Ovary (tissue), 10 donors: ENCODE results near the gene ACE. TPM values are rescaled to one million over a fixed set of nuclear protein-coding genes. Genes with fewer than 3 reads are reported as not detected.

Source experiments
- DNase-seq, 5 donors: peaks; one replicate each; pipeline ENCODE4 v3.0.0-alpha.2; 2019 to 2020
- H3K27ac ChIP-seq, 2 donors: fragments of 200-600 bp; one replicate each; pipeline versions ENCODE4 v1.5.1 to v1.8.0; 2019 to 2022
- H3K27me3 ChIP-seq: fragments of 200-600 bp; one replicate; pipeline ENCODE4 v1.8.0; 2022
- H3K36me3 ChIP-seq: fragments of 200-600 bp; sonication (generic); one replicate; pipeline ENCODE4 v1.5.1; 2019
- H3K4me1 ChIP-seq: one replicate; pipeline ENCODE4 v1.8.1; 2013; ENCODE audit warnings: mild to moderate bottlenecking, moderate library complexity; ENCODE audit not compliant: insufficient read depth
- H3K4me3 ChIP-seq: fragments of 200-600 bp; sonication (generic); one replicate; pipeline ENCODE4 v1.5.1; 2017
- H3K9me3 ChIP-seq, 2 donors: fragments of 200-600 bp in 1 of 2; sonication (generic) in 1 of 2; one replicate each; pipeline versions ENCODE4 v1.5.1 to v1.8.1; 2013 to 2019; ENCODE audit warnings: mild to moderate bottlenecking in 1 of 2, moderate library complexity in 1 of 2
- EP300 ChIP-seq: sonication (generic); formaldehyde crosslinking; IDR thresholded peaks from one replicate; pipeline ENCODE4 v1.6.1; 2017; ENCODE audit warnings: antibody characterized with exemption
- POLR2A ChIP-seq: fragments of 450-650 bp; IDR thresholded peaks from one replicate; pipeline ENCODE4 v1.6.1; 2017; ENCODE audit warnings: antibody characterized with exemption, mild to moderate bottlenecking, moderate library complexity
- WGBS, 3 donors: extraction: QIAGEN DNeasy Blood & Tissue Kit in 1 of 3; methylation state at CpG; one replicate each; pipeline versions ENCODE4 v1.1.5 to v1.1.7; 2013 to 2017; 5-methylcytosine and 5-hydroxymethylcytosine counted together
- intact Hi-C, 4 donors: fragments of 100-400 bp; cut with DNase I; formaldehyde crosslinking; loops; one replicate each; pipeline versions ENCODE4 v1.11.0 to v1.15.1; 2022 to 2023
- long read RNA-seq, 3 donors: library from polyadenylated mRNA in 2 of 3; unstranded in 2 of 3; transcript quantifications; one replicate each; pipeline ENCODE4 v2.0.0 and lab custom pipeline, GENCODE V29; 2021 to 2026
- polyA plus RNA-seq, 2 donors: library from polyadenylated mRNA; stranded (reverse); fragments of 200-250 nt in 1 of 2; fragments of 350-450 nt in 1 of 2; fragmentation: Illumina TruSeq in 1 of 2; extraction: RNeasy Lipid Tissue Mini Kit (QIAGEN cat#74804) in 1 of 2; gene quantifications; one replicate each; pipeline ENCODE4 v1.2.3, GENCODE V29; 2013 to 2014
- total RNA-seq, 7 donors: library from RNA; depleted of rRNA in 2 of 7; stranded (reverse); fragments of >200 nt in 2 of 7; fragmentation: NEBNext Ultra II Directional in 3 of 7; extraction: Animal tissue kit (Norgen Biotek cat#: 25700) in 3 of 7; gene quantifications; one replicate each; pipeline versions ENCODE4 v1.1.0 to v1.2.4, GENCODE V29; 2016 to 2023
- TF ChIP-seq, protein P1 (sequence below), 3 donors: fragments of 450-650 bp in 2 of 3; fragments of 200-600 bp in 1 of 3; IDR thresholded peaks; one replicate each; pipeline versions ENCODE4 v1.5.1 to v1.8.0; 2016 to 2022; ENCODE audit warnings: antibody characterized with exemption in 3 of 3, mild to moderate bottlenecking in 1 of 3
- donor health status: DM: no; HTN: no; CAD: no; lungs with moderate emphysema.
- donor health status: DM: no; HTN: no; CAD: no.
- donor health status: Bipolar disorder and iron deficiency.
- donor health status: DM: yes; HTN: yes; CAD: no.
- donor health status: DM: no; HTN: no; CAD: no.
- donor health status: DM: yes; HTN: yes; CAD: no.

The ACE gene
- total RNA-seq (1 to 10 TPM; 2.9 to 8.1 (median 5.1) TPM), polyA plus RNA-seq (1 to 10 TPM; 3.3 to 7.6 TPM)
- long read RNA-seq, donor 1, partial matches to known transcripts: 1 of 1 reads
- long read RNA-seq, donor 1, other reads (novel, unspliced or antisense): 0 of 1 reads
- long read RNA-seq, donor 2, full-length matches to known transcripts: 1 of 7 reads
- long read RNA-seq, donor 2, partial matches to known transcripts: 6 of 7 reads
- long read RNA-seq, donor 2, other reads (novel, unspliced or antisense): 0 of 7 reads
- long read RNA-seq, donor 3, full-length matches to known transcripts: 1 of 9 reads
- long read RNA-seq, donor 3, partial matches to known transcripts: 5 of 9 reads
- long read RNA-seq, donor 3, other reads (novel, unspliced or antisense): 3 of 9 reads

GRCh38 chr17:63476854-63477479 is at the start of gene ACE:
Gene ACE, plus strand, starts transcription at chr17:63477061. Its CDS starts 34 bp downstream, at chr17:63477095.
- 0 to 2% (median 1%) methylated on average over 45 to 78 of the region's 78 CpGs for WGBS, 3 donors
- peak within 1 kb of the TSS; percentile 29 for H3K4me3 ChIP-seq
- no peaks in the 10 kb centered on the region for H3K36me3 ChIP-seq
- H3K9me3 ChIP-seq: no peaks in the 10 kb centered on the region
- intact Hi-C loops: loop anchor here in 1 of 4 donors (5.0 kb wide), 1 partner anchor 40 kb away; no protein-coding TSS in a partner anchor
- H3K27ac ChIP-seq: no peak within 1 kb of the TSS
- TF ChIP-seq, protein P1, sequence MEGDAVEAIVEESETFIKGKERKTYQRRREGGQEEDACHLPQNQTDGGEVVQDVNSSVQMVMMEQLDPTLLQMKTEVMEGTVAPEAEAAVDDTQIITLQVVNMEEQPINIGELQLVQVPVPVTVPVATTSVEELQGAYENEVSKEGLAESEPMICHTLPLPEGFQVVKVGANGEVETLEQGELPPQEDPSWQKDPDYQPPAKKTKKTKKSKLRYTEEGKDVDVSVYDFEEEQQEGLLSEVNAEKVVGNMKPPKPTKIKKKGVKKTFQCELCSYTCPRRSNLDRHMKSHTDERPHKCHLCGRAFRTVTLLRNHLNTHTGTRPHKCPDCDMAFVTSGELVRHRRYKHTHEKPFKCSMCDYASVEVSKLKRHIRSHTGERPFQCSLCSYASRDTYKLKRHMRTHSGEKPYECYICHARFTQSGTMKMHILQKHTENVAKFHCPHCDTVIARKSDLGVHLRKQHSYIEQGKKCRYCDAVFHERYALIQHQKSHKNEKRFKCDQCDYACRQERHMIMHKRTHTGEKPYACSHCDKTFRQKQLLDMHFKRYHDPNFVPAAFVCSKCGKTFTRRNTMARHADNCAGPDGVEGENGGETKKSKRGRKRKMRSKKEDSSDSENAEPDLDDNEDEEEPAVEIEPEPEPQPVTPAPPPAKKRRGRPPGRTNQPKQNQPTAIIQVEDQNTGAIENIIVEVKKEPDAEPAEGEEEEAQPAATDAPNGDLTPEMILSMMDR (IDR thresholded peaks at IDR 0.05): no peak
- DNase-seq: peak in 1 of 5 donors; percentile 44
- peaks cover 16% of the 10 kb centered on the region for H3K4me1 ChIP-seq
- H3K27me3 ChIP-seq: no peaks in the 10 kb centered on the region

- no peak for DNase-seq
- intact Hi-C loops: loop anchor here in 3 of 4 donors (5.0 kb wide), 3 partner anchors 178 to 188 kb away; no protein-coding TSS in a partner anchor
- Histone ChIP-seq H3K4me1 (peaks cover 1% of the 10 kb centered on the region), H3K9me3 (no peaks in the 10 kb centered on the region), H3K4me3 (no peak overlapping the region), H3K36me3 (no peaks in the 10 kb centered on the region), H3K27ac (no peak overlapping the region), H3K27me3 (no peaks in the 10 kb centered on the region)
- no peak for TF ChIP-seq POLR2A
- TF ChIP-seq EP300: no peak
- TF ChIP-seq, protein P1 (IDR thresholded peaks at IDR 0.05): no peak
- WGBS, 3 donors: 87 to 89% (median 88%) methylated on average over 7 of the region's 7 CpGs
Observed at GRCh38 chr17:63429766-63430165, 47.1 kb upstream of the ACE start.

DNA sequence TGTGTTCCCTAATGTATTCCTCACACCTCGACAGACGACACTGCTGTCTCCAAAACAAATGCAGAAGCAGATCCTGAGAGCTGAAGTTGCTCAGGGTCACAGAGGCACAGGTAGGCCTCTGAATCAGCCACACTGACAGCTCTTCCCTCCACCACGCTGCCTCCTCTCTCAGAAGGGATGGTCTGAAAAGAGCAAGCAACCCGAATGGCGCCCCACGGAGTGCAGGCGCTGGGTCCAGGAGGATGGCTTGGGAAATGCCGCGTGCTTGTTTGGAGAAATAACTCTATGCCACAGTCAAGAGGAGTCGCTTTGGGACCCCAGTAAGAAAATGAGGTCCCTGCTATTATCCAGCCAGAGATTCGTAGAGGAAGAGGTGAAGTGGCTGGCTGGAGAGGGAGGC is 46.6 kb upstream of the ACE start:
- H3K27me3 ChIP-seq: no peaks in the 10 kb centered on the region
- no peak overlapping the region for H3K27ac ChIP-seq
- WGBS, 3 donors: 81 to 86% (median 83%) methylated on average over 11 of the region's 11 CpGs
- intact Hi-C loops: loop anchor here in 1 of 4 donors (5.0 kb wide), 1 partner anchor 187 kb away; no protein-coding TSS in a partner anchor
- peaks cover 1% of the 10 kb centered on the region for H3K4me1 ChIP-seq
- no peak overlapping the region for H3K4me3 ChIP-seq
- DNase-seq: peak in 1 of 5 donors; percentile 18
- no peaks in the 10 kb centered on the region for H3K36me3 ChIP-seq
- TF ChIP-seq, protein P1 (IDR thresholded peaks at IDR 0.05): no peak
- TF ChIP-seq POLR2A (no peak), EP300 (no peak)
- H3K9me3 ChIP-seq: no peaks in the 10 kb centered on the region

DNA sequence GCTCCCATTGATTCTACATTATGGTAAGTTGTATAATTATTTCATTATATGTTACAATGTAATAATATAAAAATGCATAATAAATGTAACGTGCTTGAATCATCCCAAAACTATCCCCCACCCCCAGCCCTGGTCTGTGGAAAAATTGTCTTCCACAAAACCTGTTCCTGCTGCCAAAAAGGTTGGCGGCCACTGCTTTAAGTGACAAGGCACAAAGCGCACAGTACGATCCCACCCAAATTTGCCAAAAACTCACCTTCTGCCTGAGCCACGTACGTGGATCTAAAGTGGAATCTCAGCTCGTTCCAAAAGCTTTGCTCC is 45.3 kb upstream of the ACE start:
- Histone ChIP-seq H3K27ac (no peak overlapping the region), H3K4me1 (no peaks in the 10 kb centered on the region), H3K4me3 (no peak overlapping the region), H3K27me3 (no peaks in the 10 kb centered on the region), H3K9me3 (no peaks in the 10 kb centered on the region), H3K36me3 (no peaks in the 10 kb centered on the region)
- 88 to 94% (median 91%) methylated on average over 7 of the region's 7 CpGs for WGBS, 3 donors
- TF ChIP-seq, protein P1 (IDR thresholded peaks at IDR 0.05): no peak
- no peak for TF ChIP-seq EP300
- no peak for TF ChIP-seq POLR2A
- DNase-seq: no peak
- intact Hi-C loops: loop anchor here in 1 of 4 donors (5.0 kb wide), 1 partner anchor 186 kb away; no protein-coding TSS in a partner anchor
